WTC11 (cell line): ENCODE results near the gene IKZF2. TPM values are rescaled to one million over a fixed set of nuclear protein-coding genes. Genes with fewer than 3 reads are reported as not detected.

Experiments
- ATAC-seq: fragments of 200-7000 bp; cut with Tn5 transposase; 2 replicates; pipeline ENCODE4 v1.10.0; 2021; ENCODE audit warnings: mild to moderate bottlenecking, moderate library complexity
- CTCF ChIA-PET: fragments of 300-600 bp; sonication (Branson Sonifier 250); formaldehyde crosslinking; loops from one replicate; lab custom pipeline; 2021; ENCODE audit warnings: antibody characterized with exemption; lab: Charles Lee
- POLR2A ChIA-PET: fragments of 350-600 bp; sonication (Branson Sonifier 250); formaldehyde crosslinking; loops from one replicate; lab custom pipeline; 2021; ENCODE audit warnings: antibody characterized with exemption; lab: Charles Lee
- DNase-seq: peaks from one replicate; pipeline ENCODE4 v3.0.0; 2021; ENCODE audit warnings: low spot score
- H3K27ac Mint-ChIP-seq: 2 replicates; pipeline ENCODE4 v1.8.0; 2021; ENCODE audit warnings: mixed read lengths
- H3K27me3 Mint-ChIP-seq: 2 replicates; pipeline ENCODE4 v1.8.0; 2021; ENCODE audit warnings: low read depth, mild to moderate bottlenecking, moderate library complexity, mixed read lengths
- H3K36me3 Mint-ChIP-seq: 2 replicates; pipeline ENCODE4 v1.8.0; 2021; ENCODE audit warnings: mixed read lengths
- H3K4me1 Mint-ChIP-seq: 2 replicates; pipeline ENCODE4 v1.8.0; 2022; ENCODE audit warnings: mixed read lengths
- H3K4me3 Mint-ChIP-seq: 2 replicates; pipeline ENCODE4 v1.8.0; 2021; ENCODE audit warnings: mild to moderate bottlenecking, moderate library complexity, mixed read lengths
- H3K9me3 Mint-ChIP-seq: 2 replicates; pipeline ENCODE4 v1.8.0; 2021; ENCODE audit warnings: mixed read lengths
- ATF1 ChIP-seq: sonication (generic); formaldehyde crosslinking; IDR thresholded peaks from 2 replicates; pipeline ENCODE4 v1.8.1; 2023; ENCODE audit warnings: mild to moderate bottlenecking, moderate library complexity, missing genetic modification reagents
- FOXP1 ChIP-seq: sonication (generic); formaldehyde crosslinking; IDR thresholded peaks from 2 replicates; pipeline ENCODE4 v1.8.0; 2022; ENCODE audit warnings: missing genetic modification reagents, mild to moderate bottlenecking, moderate library complexity, borderline replicate concordance
- GTF2I ChIP-seq: fragments of 250-450 bp; sonication (Bioruptor Pico); conservative IDR thresholded peaks from 2 replicates; pipeline ENCODE4 v1.4.0; 2021; ENCODE audit warnings: mild to moderate bottlenecking
- JAZF1 ChIP-seq: fragments of 250-450 bp; sonication (Bioruptor Pico); IDR thresholded peaks from 2 replicates; pipeline ENCODE4 v1.9.0; 2021; ENCODE audit warnings: moderate library complexity, mild to moderate bottlenecking, inconsistent platforms
- KAT7 ChIP-seq: sonication (generic); formaldehyde crosslinking; IDR thresholded peaks from 2 replicates; pipeline ENCODE4 v1.8.1; 2023; ENCODE audit warnings: missing genetic modification reagents, mild to moderate bottlenecking, borderline replicate concordance
- NR2C2 ChIP-seq: sonication (generic); formaldehyde crosslinking; IDR thresholded peaks from 2 replicates; pipeline ENCODE4 v1.8.0; 2022; ENCODE audit warnings: mild to moderate bottlenecking, missing genetic modification reagents
- NR3C1 ChIP-seq: sonication (generic); formaldehyde crosslinking; conservative IDR thresholded peaks from 2 replicates; pipeline ENCODE4 v1.8.1; 2023; ENCODE audit warnings: low read depth, mild to moderate bottlenecking, missing genetic modification reagents
- OVOL2 ChIP-seq: fragments of 250-450 bp; sonication (Bioruptor Pico); IDR thresholded peaks from 2 replicates; pipeline ENCODE4 v1.9.0; 2021; ENCODE audit warnings: mild to moderate bottlenecking, borderline replicate concordance
- SMAD4 ChIP-seq: sonication (generic); formaldehyde crosslinking; IDR thresholded peaks from 2 replicates; pipeline ENCODE4 v1.8.0; 2022; ENCODE audit warnings: mild to moderate bottlenecking, missing genetic modification reagents
- ZNF121 ChIP-seq: sonication (generic); formaldehyde crosslinking; IDR thresholded peaks from 2 replicates; pipeline ENCODE4 v1.8.0; 2023; ENCODE audit warnings: missing genetic modification reagents
- ZNF138 ChIP-seq: sonication (generic); formaldehyde crosslinking; conservative IDR thresholded peaks from 2 replicates; pipeline ENCODE4 v1.8.1; 2022; ENCODE audit warnings: mild to moderate bottlenecking, moderate library complexity, missing genetic modification reagents
- ZNF423 ChIP-seq: fragments of 250-450 bp; sonication (Bioruptor Pico); IDR thresholded peaks from 2 replicates; pipeline ENCODE4 v2.1.2; 2022; ENCODE audit warnings: mild to moderate bottlenecking, moderate library complexity
- total RNA-seq: library from RNA; stranded (reverse); gene quantifications from 3 replicates; pipeline ENCODE4 v1.2.3, GENCODE V29; 2021
- TF ChIP-seq, protein P1 (sequence below): sonication (generic); formaldehyde crosslinking; IDR thresholded peaks from 2 replicates; pipeline ENCODE4 v1.8.0; 2022; ENCODE audit warnings: mild to moderate bottlenecking, missing genetic modification reagents
- TF ChIP-seq, protein P2 (sequence below): fragments of 250-450 bp; sonication (Bioruptor Pico); IDR thresholded peaks from 2 replicates; pipeline ENCODE4 v2.1.2; 2022; ENCODE audit warnings: mild to moderate bottlenecking, moderate library complexity
- TF ChIP-seq, protein P3 (sequence below): sonication (generic); formaldehyde crosslinking; IDR thresholded peaks from 2 replicates; pipeline ENCODE4 v1.8.1; 2022; ENCODE audit warnings: low read depth, missing genetic modification reagents, borderline replicate concordance
- TF ChIP-seq, protein P4 (sequence below): sonication (generic); formaldehyde crosslinking; IDR thresholded peaks from 2 replicates; pipeline ENCODE4 v1.8.1; 2022; ENCODE audit warnings: missing genetic modification reagents, borderline replicate concordance
- TF ChIP-seq, protein P5 (sequence below): sonication (generic); formaldehyde crosslinking; conservative IDR thresholded peaks from 2 replicates; pipeline ENCODE4 v1.8.1; 2022; ENCODE audit warnings: mild to moderate bottlenecking, missing genetic modification reagents
- TF ChIP-seq, protein P6 (sequence below): sonication (generic); formaldehyde crosslinking; IDR thresholded peaks from 2 replicates; pipeline ENCODE4 v1.8.0; 2023; ENCODE audit warnings: missing genetic modification reagents, mild to moderate bottlenecking, borderline replicate concordance
- TF ChIP-seq, protein P7 (sequence below): sonication (generic); formaldehyde crosslinking; IDR thresholded peaks from 2 replicates; pipeline ENCODE4 v1.8.1; 2023; ENCODE audit warnings: mild to moderate bottlenecking, missing genetic modification reagents, moderate library complexity

Gene IKZF2
- total RNA-seq, 1 experiment from 2014 or later = 4.2 TPM

DNA sequence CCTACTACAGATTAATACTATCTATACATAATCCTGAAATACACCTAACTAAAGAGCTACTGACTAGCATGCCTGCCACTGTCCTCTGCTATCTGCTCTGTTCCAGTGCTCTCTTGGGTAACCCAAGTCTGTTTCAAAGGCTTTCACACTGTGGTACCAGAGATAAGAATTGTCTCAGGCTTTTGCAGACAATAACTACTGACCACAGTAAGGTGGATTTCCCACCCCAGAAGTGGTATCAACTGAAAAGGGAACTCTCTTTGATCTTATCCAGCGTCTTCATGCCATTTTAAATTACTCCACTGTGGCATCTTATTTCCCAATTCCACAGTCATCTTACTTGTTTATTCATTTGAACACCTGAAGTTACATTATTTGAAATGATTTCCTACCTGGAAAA is 190.2 kb downstream of the IKZF2 start:
- POLR2A ChIA-PET = no interaction called here
- Mint-ChIP-seq H3K9me3 (peaks cover 3% of the 10 kb centered on the region; the same call in 1 of the 2 replicates), H3K27me3 (no peaks in the 10 kb centered on the region), H3K4me3 (no peak overlapping the region), H3K4me1 (peaks cover 21% of the 10 kb centered on the region), H3K36me3 (no peaks in the 10 kb centered on the region), H3K27ac (no peak overlapping the region)
- ATAC-seq = no peak
- CTCF ChIA-PET = no interaction called here
- TF ChIP-seq ZNF423 (CRISPR knock-in tag) (no peak), ZNF138 (CRISPR knock-in tag) (no peak), ZNF121 (CRISPR knock-in tag) (no peak), SMAD4 (CRISPR knock-in tag) (no peak), OVOL2 (no peak), NR3C1 (CRISPR knock-in tag) (no peak), NR2C2 (CRISPR knock-in tag) (no peak), KAT7 (CRISPR knock-in tag) (no peak), ATF1 (no peak), JAZF1 (CRISPR knock-in tag) (no peak)
- TF ChIP-seq, protein P1, sequence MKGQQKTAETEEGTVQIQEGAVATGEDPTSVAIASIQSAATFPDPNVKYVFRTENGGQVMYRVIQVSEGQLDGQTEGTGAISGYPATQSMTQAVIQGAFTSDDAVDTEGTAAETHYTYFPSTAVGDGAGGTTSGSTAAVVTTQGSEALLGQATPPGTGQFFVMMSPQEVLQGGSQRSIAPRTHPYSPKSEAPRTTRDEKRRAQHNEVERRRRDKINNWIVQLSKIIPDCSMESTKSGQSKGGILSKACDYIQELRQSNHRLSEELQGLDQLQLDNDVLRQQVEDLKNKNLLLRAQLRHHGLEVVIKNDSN (CRISPR knock-in tag) = no peak
- TF ChIP-seq, protein P2, sequence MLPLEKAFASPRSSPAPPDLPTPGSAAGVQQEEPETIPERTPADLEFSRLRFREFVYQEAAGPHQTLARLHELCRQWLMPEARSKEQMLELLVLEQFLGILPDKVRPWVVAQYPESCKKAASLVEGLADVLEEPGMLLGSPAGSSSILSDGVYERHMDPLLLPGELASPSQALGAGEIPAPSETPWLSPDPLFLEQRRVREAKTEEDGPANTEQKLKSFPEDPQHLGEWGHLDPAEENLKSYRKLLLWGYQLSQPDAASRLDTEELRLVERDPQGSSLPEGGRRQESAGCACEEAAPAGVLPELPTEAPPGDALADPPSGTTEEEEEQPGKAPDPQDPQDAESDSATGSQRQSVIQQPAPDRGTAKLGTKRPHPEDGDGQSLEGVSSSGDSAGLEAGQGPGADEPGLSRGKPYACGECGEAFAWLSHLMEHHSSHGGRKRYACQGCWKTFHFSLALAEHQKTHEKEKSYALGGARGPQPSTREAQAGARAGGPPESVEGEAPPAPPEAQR (CRISPR knock-in tag) = no peak
- TF ChIP-seq, protein P3, sequence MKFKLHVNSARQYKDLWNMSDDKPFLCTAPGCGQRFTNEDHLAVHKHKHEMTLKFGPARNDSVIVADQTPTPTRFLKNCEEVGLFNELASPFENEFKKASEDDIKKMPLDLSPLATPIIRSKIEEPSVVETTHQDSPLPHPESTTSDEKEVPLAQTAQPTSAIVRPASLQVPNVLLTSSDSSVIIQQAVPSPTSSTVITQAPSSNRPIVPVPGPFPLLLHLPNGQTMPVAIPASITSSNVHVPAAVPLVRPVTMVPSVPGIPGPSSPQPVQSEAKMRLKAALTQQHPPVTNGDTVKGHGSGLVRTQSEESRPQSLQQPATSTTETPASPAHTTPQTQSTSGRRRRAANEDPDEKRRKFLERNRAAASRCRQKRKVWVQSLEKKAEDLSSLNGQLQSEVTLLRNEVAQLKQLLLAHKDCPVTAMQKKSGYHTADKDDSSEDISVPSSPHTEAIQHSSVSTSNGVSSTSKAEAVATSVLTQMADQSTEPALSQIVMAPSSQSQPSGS (CRISPR knock-in tag) = no peak
- DNase-seq = no peak

DNA sequence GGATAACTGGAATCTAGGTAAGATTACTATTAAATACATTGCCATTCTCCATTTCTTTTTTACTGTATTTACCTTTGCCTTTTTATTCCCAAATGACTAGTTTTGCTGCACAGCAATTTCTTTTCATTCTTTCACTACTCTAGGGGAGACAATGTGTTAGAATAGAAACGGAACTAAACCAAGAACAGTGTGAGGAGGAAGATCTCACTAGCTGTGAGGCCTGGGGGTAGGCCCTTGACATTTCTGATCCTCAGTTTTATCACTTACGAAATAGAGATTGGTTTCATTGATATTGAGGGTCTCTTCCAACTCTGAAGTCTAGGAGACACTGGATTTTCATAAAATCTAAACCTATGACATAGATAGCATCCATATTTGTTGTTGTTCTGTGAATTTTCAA is 191.1 kb downstream of the IKZF2 start:
- CTCF ChIA-PET = no interaction called here
- DNase-seq = no peak
- Mint-ChIP-seq H3K36me3 (no peaks in the 10 kb centered on the region), H3K27me3 (no peaks in the 10 kb centered on the region), H3K4me1 (peaks cover 22% of the 10 kb centered on the region), H3K27ac (no peak overlapping the region), H3K9me3 (peaks cover 3% of the 10 kb centered on the region; the same call in 1 of the 2 replicates)
- TF ChIP-seq, protein P4, sequence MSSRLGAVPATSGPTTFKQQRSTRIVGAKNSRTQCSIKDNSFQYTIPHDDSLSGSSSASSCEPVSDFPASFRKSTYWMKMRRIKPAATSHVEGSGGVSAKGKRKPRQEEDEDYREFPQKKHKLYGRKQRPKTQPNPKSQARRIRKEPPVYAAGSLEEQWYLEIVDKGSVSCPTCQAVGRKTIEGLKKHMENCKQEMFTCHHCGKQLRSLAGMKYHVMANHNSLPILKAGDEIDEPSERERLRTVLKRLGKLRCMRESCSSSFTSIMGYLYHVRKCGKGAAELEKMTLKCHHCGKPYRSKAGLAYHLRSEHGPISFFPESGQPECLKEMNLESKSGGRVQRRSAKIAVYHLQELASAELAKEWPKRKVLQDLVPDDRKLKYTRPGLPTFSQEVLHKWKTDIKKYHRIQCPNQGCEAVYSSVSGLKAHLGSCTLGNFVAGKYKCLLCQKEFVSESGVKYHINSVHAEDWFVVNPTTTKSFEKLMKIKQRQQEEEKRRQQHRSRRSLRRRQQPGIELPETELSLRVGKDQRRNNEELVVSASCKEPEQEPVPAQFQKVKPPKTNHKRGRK (CRISPR knock-in tag) = no peak
- TF ChIP-seq FOXP1 (no peak), GTF2I (CRISPR knock-in tag) (no peak)
- TF ChIP-seq, protein P5, sequence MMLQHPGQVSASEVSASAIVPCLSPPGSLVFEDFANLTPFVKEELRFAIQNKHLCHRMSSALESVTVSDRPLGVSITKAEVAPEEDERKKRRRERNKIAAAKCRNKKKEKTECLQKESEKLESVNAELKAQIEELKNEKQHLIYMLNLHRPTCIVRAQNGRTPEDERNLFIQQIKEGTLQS = no peak
- TF ChIP-seq, protein P6, sequence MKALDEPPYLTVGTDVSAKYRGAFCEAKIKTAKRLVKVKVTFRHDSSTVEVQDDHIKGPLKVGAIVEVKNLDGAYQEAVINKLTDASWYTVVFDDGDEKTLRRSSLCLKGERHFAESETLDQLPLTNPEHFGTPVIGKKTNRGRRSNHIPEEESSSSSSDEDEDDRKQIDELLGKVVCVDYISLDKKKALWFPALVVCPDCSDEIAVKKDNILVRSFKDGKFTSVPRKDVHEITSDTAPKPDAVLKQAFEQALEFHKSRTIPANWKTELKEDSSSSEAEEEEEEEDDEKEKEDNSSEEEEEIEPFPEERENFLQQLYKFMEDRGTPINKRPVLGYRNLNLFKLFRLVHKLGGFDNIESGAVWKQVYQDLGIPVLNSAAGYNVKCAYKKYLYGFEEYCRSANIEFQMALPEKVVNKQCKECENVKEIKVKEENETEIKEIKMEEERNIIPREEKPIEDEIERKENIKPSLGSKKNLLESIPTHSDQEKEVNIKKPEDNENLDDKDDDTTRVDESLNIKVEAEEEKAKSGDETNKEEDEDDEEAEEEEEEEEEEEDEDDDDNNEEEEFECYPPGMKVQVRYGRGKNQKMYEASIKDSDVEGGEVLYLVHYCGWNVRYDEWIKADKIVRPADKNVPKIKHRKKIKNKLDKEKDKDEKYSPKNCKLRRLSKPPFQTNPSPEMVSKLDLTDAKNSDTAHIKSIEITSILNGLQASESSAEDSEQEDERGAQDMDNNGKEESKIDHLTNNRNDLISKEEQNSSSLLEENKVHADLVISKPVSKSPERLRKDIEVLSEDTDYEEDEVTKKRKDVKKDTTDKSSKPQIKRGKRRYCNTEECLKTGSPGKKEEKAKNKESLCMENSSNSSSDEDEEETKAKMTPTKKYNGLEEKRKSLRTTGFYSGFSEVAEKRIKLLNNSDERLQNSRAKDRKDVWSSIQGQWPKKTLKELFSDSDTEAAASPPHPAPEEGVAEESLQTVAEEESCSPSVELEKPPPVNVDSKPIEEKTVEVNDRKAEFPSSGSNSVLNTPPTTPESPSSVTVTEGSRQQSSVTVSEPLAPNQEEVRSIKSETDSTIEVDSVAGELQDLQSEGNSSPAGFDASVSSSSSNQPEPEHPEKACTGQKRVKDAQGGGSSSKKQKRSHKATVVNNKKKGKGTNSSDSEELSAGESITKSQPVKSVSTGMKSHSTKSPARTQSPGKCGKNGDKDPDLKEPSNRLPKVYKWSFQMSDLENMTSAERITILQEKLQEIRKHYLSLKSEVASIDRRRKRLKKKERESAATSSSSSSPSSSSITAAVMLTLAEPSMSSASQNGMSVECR (CRISPR knock-in tag) = no peak
- TF ChIP-seq, protein P7, sequence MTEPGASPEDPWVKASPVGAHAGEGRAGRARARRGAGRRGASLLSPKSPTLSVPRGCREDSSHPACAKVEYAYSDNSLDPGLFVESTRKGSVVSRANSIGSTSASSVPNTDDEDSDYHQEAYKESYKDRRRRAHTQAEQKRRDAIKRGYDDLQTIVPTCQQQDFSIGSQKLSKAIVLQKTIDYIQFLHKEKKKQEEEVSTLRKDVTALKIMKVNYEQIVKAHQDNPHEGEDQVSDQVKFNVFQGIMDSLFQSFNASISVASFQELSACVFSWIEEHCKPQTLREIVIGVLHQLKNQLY (CRISPR knock-in tag) = no peak
- TF ChIP-seq, all 79 proteins: peak for 0
- no peak for ATAC-seq
- H3K4me3 Mint-ChIP-seq = no peak overlapping the region
- POLR2A ChIA-PET = no interaction called here
